ENCODE measurements around the gene DIP2C. TPM values are rescaled to one million over a fixed set of nuclear protein-coding genes. Genes with fewer than 3 reads are reported as not detected.

Gene DIP2C
- total and polyA plus RNA-seq, 2 experiments from 2014 or later, result 9.1 to 15.8 TPM

GRCh38 chr10:260819-261429 lies 428.5 kb downstream of the DIP2C start:
- Histone ChIP-seq H3K27ac (no peak overlapping the region), H3K4me3 (no peak overlapping the region), H3K27me3 (no peaks in the 10 kb centered on the region), H3K36me3 (no peaks in the 10 kb centered on the region), H3K9me3 (ENCODE audit: low read depth) (no peaks in the 10 kb centered on the region), H3K4me1 (ENCODE audit: low read depth) (no peaks in the 10 kb centered on the region)
- no peak for DNase-seq (ENCODE audit: low read depth in 1 of 2, low spot score in 1 of 2)
- TF ChIP-seq CTCF (IDR thresholded peaks at IDR 0.05; ENCODE audit: low read depth, low read length), result no peak

GRCh38 chr10:251982-252582 lies 437.4 kb downstream of the DIP2C start:
- peaks cover 52% of the 10 kb centered on the region for H3K36me3 ChIP-seq
- H3K4me3 ChIP-seq, result no peak overlapping the region
- DNase-seq (ENCODE audit: low read depth in 1 of 2, low spot score in 1 of 2), result no peak
- no peak for TF ChIP-seq CTCF (IDR thresholded peaks at IDR 0.05; ENCODE audit: low read depth, low read length)
- H3K9me3 ChIP-seq (ENCODE audit: low read depth), result no peaks in the 10 kb centered on the region
- no peaks in the 10 kb centered on the region for H3K27me3 ChIP-seq
- no peak overlapping the region for H3K27ac ChIP-seq
- H3K4me1 ChIP-seq (ENCODE audit: low read depth), result no peaks in the 10 kb centered on the region

GRCh38 chr10:248307-248706 lies 441.2 kb downstream of the DIP2C start:
- DNase-seq (ENCODE audit: low read depth in 1 of 2, low spot score in 1 of 2), result no peak
- H3K27ac ChIP-seq, result no peak overlapping the region
- TF ChIP-seq CTCF (IDR thresholded peaks at IDR 0.05; ENCODE audit: low read depth, low read length), result no peak
- H3K36me3 ChIP-seq, result peaks cover 58% of the 10 kb centered on the region
- no peak overlapping the region for H3K4me3 ChIP-seq
- no peaks in the 10 kb centered on the region for H3K9me3 ChIP-seq (ENCODE audit: low read depth)
- no peaks in the 10 kb centered on the region for H3K27me3 ChIP-seq
- H3K4me1 ChIP-seq (ENCODE audit: low read depth), result no peaks in the 10 kb centered on the region

- DNase-seq (ENCODE audit: low read depth in 1 of 2, low spot score in 1 of 2), result no peak
- Histone ChIP-seq H3K4me3 (no peak overlapping the region), H3K27ac (no peak overlapping the region), H3K36me3 (peaks cover 50% of the 10 kb centered on the region), H3K27me3 (no peaks in the 10 kb centered on the region), H3K4me1 (ENCODE audit: low read depth) (no peaks in the 10 kb centered on the region), H3K9me3 (ENCODE audit: low read depth) (no peaks in the 10 kb centered on the region)
- no peak for TF ChIP-seq CTCF (IDR thresholded peaks at IDR 0.05; ENCODE audit: low read depth, low read length)
These were observed 442.0 kb downstream of the DIP2C start for GRCh38 chr10:247480-247879.

GRCh38 chr10:246431-246830 lies 443.0 kb downstream of the DIP2C start:
- peaks cover 49% of the 10 kb centered on the region for H3K36me3 ChIP-seq
- no peaks in the 10 kb centered on the region for H3K9me3 ChIP-seq (ENCODE audit: low read depth)
- no peak for DNase-seq (ENCODE audit: low read depth in 1 of 2, low spot score in 1 of 2)
- H3K4me1 ChIP-seq (ENCODE audit: low read depth), result no peaks in the 10 kb centered on the region
- no peak overlapping the region for H3K4me3 ChIP-seq
- no peak overlapping the region for H3K27ac ChIP-seq
- no peaks in the 10 kb centered on the region for H3K27me3 ChIP-seq
- no peak for TF ChIP-seq CTCF (IDR thresholded peaks at IDR 0.05; ENCODE audit: low read depth, low read length)
